Activated CD8-positive, alpha-beta memory T cell treated with anti-CD3 and anti-CD28 coated beads, Interleukin-2, amount 50 U/mL, for 24 hours (primary cell): ENCODE data around the gene BRD8.
"Not testable (repeated sequence)": the region's sequence is repeated elsewhere in the genome, so short reads cannot be mapped to it uniquely, and the experiment has no call there.

Experiments
- DNase-seq: peaks from one replicate; pipeline ENCODE4 v3.0.0-alpha.2; 2020; ENCODE audit errors: extremely low read depth

Gene BRD8

GRCh38 chr5:138163721-138164120 is 14.7 kb downstream of the BRD8 start:
- DNase-seq: no peak

GRCh38 chr5:138160706-138161105 is 17.7 kb downstream of the BRD8 start:
- DNase-seq: no peak

GRCh38 chr5:138159666-138160065 is 18.8 kb downstream of the BRD8 start:
- no peak for DNase-seq

GRCh38 chr5:138157626-138158025 is 20.8 kb downstream of the BRD8 start:
- DNase-seq: no peak

- DNase-seq: not testable (repeated sequence)
These were observed 22.5 kb downstream of the BRD8 start for GRCh38 chr5:138155977-138156376.

GRCh38 chr5:138149530-138149929 is 28.9 kb downstream of the BRD8 start:
- DNase-seq: no peak

GRCh38 chr5:138148811-138149210 is 29.6 kb downstream of the BRD8 start:
- no peak for DNase-seq

GRCh38 chr5:138143578-138143977 is 34.9 kb downstream of the BRD8 start:
- DNase-seq: not testable (repeated sequence)

- DNase-seq: no peak
These were observed 36.7 kb downstream of the BRD8 start for GRCh38 chr5:138141734-138142133.

GRCh38 chr5:138140268-138140667 is 38.2 kb downstream of the BRD8 start:
- DNase-seq: no peak

- DNase-seq: no peak
These were observed 38.7 kb downstream of the BRD8 start for GRCh38 chr5:138139781-138140090.

- DNase-seq: no peak
These were observed 39.3 kb downstream of the BRD8 start, which contains the start of gene NME5 for GRCh38 chr5:138138949-138139780. TSS of gene NME5 (minus strand) at chr5:138139428. CDS start at chr5:138138780, 648 bp downstream.

GRCh38 chr5:138132543-138132942 is 45.9 kb downstream of the BRD8 start:
- no peak for DNase-seq

GRCh38 chr5:138129347-138129746 is 49.1 kb downstream of the BRD8 start:
- DNase-seq: no peak

- no peak for DNase-seq
These were observed 50.1 kb downstream of the BRD8 start for GRCh38 chr5:138128334-138128733.

- no peak for DNase-seq
These were observed 63.2 kb downstream of the BRD8 start for GRCh38 chr5:138115254-138115653.

GRCh38 chr5:138111937-138112336 is 66.5 kb downstream of the BRD8 start:
- DNase-seq: no peak

GRCh38 chr5:138111181-138111580 is 67.2 kb downstream of the BRD8 start:
- no peak for DNase-seq

- no peak for DNase-seq
These were observed 68.0 kb downstream of the BRD8 start for GRCh38 chr5:138110266-138110963.

- DNase-seq: no peak
These were observed 68.8 kb downstream of the BRD8 start for GRCh38 chr5:138109463-138110265.

GRCh38 chr5:138107213-138107612 is 71.2 kb downstream of the BRD8 start:
- DNase-seq: no peak

- DNase-seq: no peak
These were observed 72.7 kb downstream of the BRD8 start for GRCh38 chr5:138105709-138106108.

- DNase-seq: no peak
These were observed 75.2 kb downstream of the BRD8 start for GRCh38 chr5:138103319-138103637.
